GM18909 (cell line): ENCODE data around the gene CTNNBIP1.

Source experiments
- ATAC-seq: cut with Tn5 transposase; IDR thresholded peaks from one replicate; pipeline ENCODE4 v1.9.1; 2021; ENCODE audit warnings: mild to moderate bottlenecking; ENCODE audit not compliant: unreplicated experiment, poor library complexity

Gene CTNNBIP1

GRCh38 chr1:9841460-9841859, 68.6 kb downstream of the CTNNBIP1 start:
- no peak for ATAC-seq

- ATAC-seq, result no peak
Observed at GRCh38 chr1:9840176-9840575, 69.9 kb downstream of the CTNNBIP1 start.

GRCh38 chr1:9838946-9839345, 71.1 kb downstream of the CTNNBIP1 start:
- ATAC-seq, result no peak

- no peak for ATAC-seq
Observed at GRCh38 chr1:9836632-9836960, 73.5 kb downstream of the CTNNBIP1 start.

- no peak for ATAC-seq
Observed at GRCh38 chr1:9835758-9836631, 74.1 kb downstream of the CTNNBIP1 start.

- ATAC-seq, result no peak
Observed at GRCh38 chr1:9835404-9835757, 74.7 kb downstream of the CTNNBIP1 start.

GRCh38 chr1:9833632-9834031, 76.4 kb downstream of the CTNNBIP1 start:
- no peak for ATAC-seq

GRCh38 chr1:9827558-9828185, 82.4 kb downstream of the CTNNBIP1 start:
- no peak for ATAC-seq

GRCh38 chr1:9826616-9827015, 83.5 kb downstream of the CTNNBIP1 start:
- no peak for ATAC-seq

GRCh38 chr1:9826087-9826486, 84.0 kb downstream of the CTNNBIP1 start:
- no peak for ATAC-seq

- no peak for ATAC-seq
Observed at GRCh38 chr1:9825093-9826074, 84.7 kb downstream of the CTNNBIP1 start.

GRCh38 chr1:9824702-9825089, 85.4 kb downstream of the CTNNBIP1 start:
- ATAC-seq, result no peak

- peak; percentile 66 for ATAC-seq
Observed at GRCh38 chr1:9823943-9824701, 85.9 kb downstream of the CTNNBIP1 start, which contains the start of gene CLSTN1. Gene CLSTN1, minus strand, starts transcription at chr1:9823965. Its CDS starts 232 bp downstream, at chr1:9823733.

GRCh38 chr1:9823693-9823942, 86.5 kb downstream of the CTNNBIP1 start:
- ATAC-seq, result peak; percentile 33

GRCh38 chr1:9822897-9823692, 87.0 kb downstream of the CTNNBIP1 start:
- no peak for ATAC-seq

GRCh38 chr1:9822490-9822889, 87.6 kb downstream of the CTNNBIP1 start:
- no peak for ATAC-seq

GRCh38 chr1:9821710-9822109, 88.4 kb downstream of the CTNNBIP1 start:
- no peak for ATAC-seq

- ATAC-seq, result no peak
Observed at GRCh38 chr1:9820521-9820920, 89.5 kb downstream of the CTNNBIP1 start.

GRCh38 chr1:9817734-9818133, 92.3 kb downstream of the CTNNBIP1 start:
- no peak for ATAC-seq

GRCh38 chr1:9816199-9816598, 93.9 kb downstream of the CTNNBIP1 start:
- no peak for ATAC-seq
